ENCODE results near the gene RBP2. TPM values are rescaled to one million over a fixed set of nuclear protein-coding genes. Genes with fewer than 3 reads are reported as not detected.

The RBP2 gene
- total RNA-seq, 4 donors from 2014 or later, result 3.4 TPM; not detected in 3

DNA sequence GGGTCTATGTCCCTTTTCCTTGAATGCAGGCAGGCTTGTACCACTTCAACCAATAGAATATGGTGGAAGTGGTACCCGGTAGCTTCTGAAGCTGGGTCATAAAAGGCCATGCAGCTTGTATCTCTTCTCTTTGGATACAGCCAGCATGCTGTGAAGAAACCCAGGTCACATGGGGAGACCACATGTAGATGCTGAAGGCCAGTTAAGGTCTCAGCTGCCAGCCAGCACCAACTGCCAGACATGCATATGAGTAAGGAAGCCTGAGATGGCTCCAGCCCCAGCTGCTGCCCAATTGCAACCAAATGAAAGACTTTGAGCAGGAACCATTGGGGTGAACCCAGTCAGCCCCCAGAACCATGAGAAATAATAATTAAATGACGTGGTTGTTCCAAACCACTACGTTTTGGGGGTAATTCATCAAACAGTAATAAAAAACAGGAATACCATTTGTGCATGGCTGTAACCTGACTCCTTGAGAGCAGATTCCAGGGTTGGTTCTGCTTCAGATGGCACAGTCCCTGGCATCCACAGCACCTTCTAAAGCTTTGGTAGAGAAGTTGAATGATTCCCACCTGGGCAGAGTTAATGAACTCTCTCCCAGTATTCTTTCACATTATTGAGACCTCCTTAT lies 3.8 kb downstream of the RBP2 start:
- DNase-seq, result no peak
- H3K27me3 ChIP-seq, result no peaks in the 10 kb centered on the region
- no peak overlapping the region for H3K27ac ChIP-seq
- TF ChIP-seq EP300 (IDR thresholded peaks at IDR 0.05; ENCODE audit: low read depth), result no peak
- TF ChIP-seq, protein P1, sequence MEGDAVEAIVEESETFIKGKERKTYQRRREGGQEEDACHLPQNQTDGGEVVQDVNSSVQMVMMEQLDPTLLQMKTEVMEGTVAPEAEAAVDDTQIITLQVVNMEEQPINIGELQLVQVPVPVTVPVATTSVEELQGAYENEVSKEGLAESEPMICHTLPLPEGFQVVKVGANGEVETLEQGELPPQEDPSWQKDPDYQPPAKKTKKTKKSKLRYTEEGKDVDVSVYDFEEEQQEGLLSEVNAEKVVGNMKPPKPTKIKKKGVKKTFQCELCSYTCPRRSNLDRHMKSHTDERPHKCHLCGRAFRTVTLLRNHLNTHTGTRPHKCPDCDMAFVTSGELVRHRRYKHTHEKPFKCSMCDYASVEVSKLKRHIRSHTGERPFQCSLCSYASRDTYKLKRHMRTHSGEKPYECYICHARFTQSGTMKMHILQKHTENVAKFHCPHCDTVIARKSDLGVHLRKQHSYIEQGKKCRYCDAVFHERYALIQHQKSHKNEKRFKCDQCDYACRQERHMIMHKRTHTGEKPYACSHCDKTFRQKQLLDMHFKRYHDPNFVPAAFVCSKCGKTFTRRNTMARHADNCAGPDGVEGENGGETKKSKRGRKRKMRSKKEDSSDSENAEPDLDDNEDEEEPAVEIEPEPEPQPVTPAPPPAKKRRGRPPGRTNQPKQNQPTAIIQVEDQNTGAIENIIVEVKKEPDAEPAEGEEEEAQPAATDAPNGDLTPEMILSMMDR (IDR thresholded peaks at IDR 0.05), result no peak
- no peak for TF ChIP-seq POLR2A (IDR thresholded peaks at IDR 0.05)
- TF ChIP-seq POLR2AphosphoS5 (IDR thresholded peaks at IDR 0.05), result no peak
- 82% methylated on average over 3 of the region's 3 CpGs; no CpG with 5 or more reads in 1 of the 2 donors for WGBS, 2 donors (ENCODE audit: low coverage in 1 of 2)
- no peaks in the 10 kb centered on the region for H3K36me3 ChIP-seq
- peaks cover 0 to 9% (median 8%) of the 10 kb centered on the region in 4 donors for H3K4me1 ChIP-seq
- no peak overlapping the region for H3K4me3 ChIP-seq
- intact Hi-C loops (cut with DNase I; ENCODE audit: low total_unique reads) (no loop called here), in situ Hi-C loops (cut with MboI; ENCODE audit: low pct_ligation_motif_present in 1 of 4, low pct_unique_long_range_greater_than_20kb in 1 of 4, low sequenced_read_pairs in 3 of 4) (no loop called here)
- no peaks in the 10 kb centered on the region for H3K9me3 ChIP-seq

DNA sequence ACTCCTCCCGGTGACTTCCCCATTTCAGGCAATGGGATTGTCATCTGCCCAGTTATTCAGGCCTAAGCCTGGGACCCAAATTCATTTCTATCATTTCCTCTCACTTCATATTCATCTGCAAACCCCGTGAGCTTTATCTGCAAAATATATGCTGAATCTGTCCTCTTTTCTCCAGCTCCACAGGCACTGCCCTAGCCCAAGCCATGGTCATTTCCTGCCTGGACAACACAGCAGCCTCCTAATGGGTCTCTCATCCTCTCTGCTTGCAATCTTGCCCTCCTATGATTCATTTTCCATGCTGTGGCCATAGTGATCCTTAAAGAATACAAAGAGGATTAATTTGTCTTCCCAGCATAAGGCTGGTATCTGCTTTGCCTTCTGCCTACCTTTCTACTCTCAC lies 6.1 kb downstream of the RBP2 start:
- Histone ChIP-seq H3K27ac (no peak overlapping the region), H3K4me1 (peaks cover 0 to 4% (median 0%) of the 10 kb centered on the region in 4 donors), H3K36me3 (no peaks in the 10 kb centered on the region), H3K9me3 (no peaks in the 10 kb centered on the region), H3K27me3 (no peaks in the 10 kb centered on the region), H3K4me3 (no peak overlapping the region)
- in situ Hi-C loops (cut with MboI; ENCODE audit: low pct_ligation_motif_present in 1 of 4, low pct_unique_long_range_greater_than_20kb in 1 of 4, low sequenced_read_pairs in 3 of 4), result no loop called here
- WGBS, 2 donors (ENCODE audit: low coverage in 1 of 2), result 63 to 85% methylated on average over 1 to 2 of the region's 2 CpGs
- DNase-seq, result no peak
- no peak for TF ChIP-seq POLR2AphosphoS5 (IDR thresholded peaks at IDR 0.05)
- TF ChIP-seq, protein P1 (IDR thresholded peaks at IDR 0.05), result no peak
- no peak for TF ChIP-seq POLR2A (IDR thresholded peaks at IDR 0.05)
- no peak for TF ChIP-seq EP300 (IDR thresholded peaks at IDR 0.05; ENCODE audit: low read depth)
- intact Hi-C loops (cut with DNase I; ENCODE audit: low total_unique reads), result no loop called here

DNA sequence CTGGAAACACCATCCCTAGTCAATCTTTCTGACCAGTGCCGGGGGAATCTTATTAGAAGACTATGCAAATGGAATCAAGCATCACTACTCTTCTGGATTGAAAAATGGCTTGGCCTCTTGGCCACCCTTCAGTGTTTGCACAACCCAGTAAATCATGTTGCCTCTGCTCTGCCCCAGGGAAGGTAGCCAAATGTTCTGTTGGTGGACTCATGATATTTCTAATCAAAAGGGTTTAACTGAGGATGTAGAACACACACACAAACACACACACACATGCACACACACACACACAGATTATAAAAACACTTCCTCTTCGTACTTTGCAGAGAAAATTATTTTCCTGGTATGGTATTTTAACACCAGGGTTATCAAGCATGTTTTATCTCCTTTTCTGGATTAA lies 7.9 kb downstream of the RBP2 start:
- intact Hi-C loops (cut with DNase I; ENCODE audit: low total_unique reads) (no loop called here), in situ Hi-C loops (cut with MboI; ENCODE audit: low pct_ligation_motif_present in 1 of 4, low pct_unique_long_range_greater_than_20kb in 1 of 4, low sequenced_read_pairs in 3 of 4) (no loop called here)
- no peak for DNase-seq
- H3K27ac ChIP-seq, result no peak overlapping the region
- no peaks in the 10 kb centered on the region for H3K36me3 ChIP-seq
- H3K4me3 ChIP-seq, result no peak overlapping the region
- WGBS, 2 donors (ENCODE audit: low coverage in 1 of 2), result 55 to 60% methylated on average over 2 of the region's 2 CpGs
- TF ChIP-seq, protein P1 (IDR thresholded peaks at IDR 0.05), result no peak
- no peak for TF ChIP-seq POLR2AphosphoS5 (IDR thresholded peaks at IDR 0.05)
- TF ChIP-seq EP300 (IDR thresholded peaks at IDR 0.05; ENCODE audit: low read depth), result no peak
- no peaks in the 10 kb centered on the region for H3K27me3 ChIP-seq
- peaks cover 0 to 4% (median 0%) of the 10 kb centered on the region in 4 donors for H3K4me1 ChIP-seq
- H3K9me3 ChIP-seq, result no peaks in the 10 kb centered on the region

DNA sequence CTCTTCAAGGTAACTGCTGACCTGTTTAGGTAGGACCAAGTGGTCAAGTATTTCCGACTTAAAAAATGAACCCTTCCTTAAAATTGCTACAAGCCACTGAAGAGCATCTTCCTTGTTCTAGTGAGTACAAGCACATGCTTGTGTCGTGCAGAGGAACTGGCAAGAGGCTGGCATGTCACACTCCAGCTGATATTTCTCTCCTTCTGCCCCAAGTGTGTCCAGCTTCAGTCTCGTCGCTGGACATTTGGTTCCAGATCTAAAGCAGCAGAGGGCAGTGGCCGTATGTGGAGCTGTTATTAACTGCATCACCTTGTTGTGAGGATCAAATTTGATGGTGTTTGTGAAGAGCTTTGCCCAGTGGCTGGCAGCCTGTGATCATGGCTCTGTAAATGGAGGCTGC lies 10.0 kb downstream of the RBP2 start:
- Histone ChIP-seq H3K36me3 (no peaks in the 10 kb centered on the region), H3K4me3 (no peak overlapping the region), H3K9me3 (no peaks in the 10 kb centered on the region), H3K4me1 (peaks cover 0 to 4% (median 0%) of the 10 kb centered on the region in 4 donors), H3K27me3 (no peaks in the 10 kb centered on the region), H3K27ac (no peak overlapping the region)
- TF ChIP-seq POLR2AphosphoS5 (IDR thresholded peaks at IDR 0.05) (no peak), POLR2A (IDR thresholded peaks at IDR 0.05) (no peak), EP300 (IDR thresholded peaks at IDR 0.05; ENCODE audit: low read depth) (no peak)
- TF ChIP-seq, protein P1 (IDR thresholded peaks at IDR 0.05), result no peak
- intact Hi-C loops (cut with DNase I; ENCODE audit: low total_unique reads), result no loop called here
- in situ Hi-C loops (cut with MboI; ENCODE audit: low pct_ligation_motif_present in 1 of 4, low pct_unique_long_range_greater_than_20kb in 1 of 4, low sequenced_read_pairs in 3 of 4), result no loop called here
- no peak for DNase-seq
- WGBS, 2 donors (ENCODE audit: low coverage in 1 of 2), result 85% methylated on average over 2 to 5 of the region's 5 CpGs
